ENCODE results near the gene TRAF3IP1.

The TRAF3IP1 gene

GRCh38 chr2:238446371-238446770, 126.1 kb downstream of the TRAF3IP1 start:
- H3F3A ChIP-seq (ENCODE audit: control insufficient read depth, insufficient read depth), result no peaks in the 10 kb centered on the region
- H3K27me3 ChIP-seq (ENCODE audit: control insufficient read depth, low read length), result no peaks in the 10 kb centered on the region
- H3K9me3 ChIP-seq (ENCODE audit: control insufficient read depth, insufficient read depth, low read length), result no peaks in the 10 kb centered on the region
- peaks cover 39% of the 10 kb centered on the region for H3K79me2 ChIP-seq (ENCODE audit: control insufficient read depth, low read length)
- no peaks in the 10 kb centered on the region for H3K4me1 ChIP-seq (ENCODE audit: control insufficient read depth, low read length)
- H4K20me1 ChIP-seq (ENCODE audit: control insufficient read depth, insufficient read depth, low read depth, low read length), result no peaks in the 10 kb centered on the region
- no peaks in the 10 kb centered on the region for H3K9me2 ChIP-seq (replicated peaks; ENCODE audit: control insufficient read depth, low read length)
- H3K4me2 ChIP-seq (ENCODE audit: low read length), result no peak overlapping the region
- no peak overlapping the region for H3K27ac ChIP-seq (ENCODE audit: low read depth, low read length)
- no peak overlapping the region for H3K4me3 ChIP-seq (ENCODE audit: low read length)
- peaks cover 92% of the 10 kb centered on the region for H3K36me3 ChIP-seq (ENCODE audit: control insufficient read depth, low read length)
- TF ChIP-seq CTCF (IDR thresholded peaks at IDR 0.05; ENCODE audit: low read depth, low read length, poor library complexity, severe bottlenecking), result no peak
- TF ChIP-seq EZH2phosphoT487 (IDR thresholded peaks at IDR 0.05; ENCODE audit: borderline replicate concordance, low read length), result no peak

DNA sequence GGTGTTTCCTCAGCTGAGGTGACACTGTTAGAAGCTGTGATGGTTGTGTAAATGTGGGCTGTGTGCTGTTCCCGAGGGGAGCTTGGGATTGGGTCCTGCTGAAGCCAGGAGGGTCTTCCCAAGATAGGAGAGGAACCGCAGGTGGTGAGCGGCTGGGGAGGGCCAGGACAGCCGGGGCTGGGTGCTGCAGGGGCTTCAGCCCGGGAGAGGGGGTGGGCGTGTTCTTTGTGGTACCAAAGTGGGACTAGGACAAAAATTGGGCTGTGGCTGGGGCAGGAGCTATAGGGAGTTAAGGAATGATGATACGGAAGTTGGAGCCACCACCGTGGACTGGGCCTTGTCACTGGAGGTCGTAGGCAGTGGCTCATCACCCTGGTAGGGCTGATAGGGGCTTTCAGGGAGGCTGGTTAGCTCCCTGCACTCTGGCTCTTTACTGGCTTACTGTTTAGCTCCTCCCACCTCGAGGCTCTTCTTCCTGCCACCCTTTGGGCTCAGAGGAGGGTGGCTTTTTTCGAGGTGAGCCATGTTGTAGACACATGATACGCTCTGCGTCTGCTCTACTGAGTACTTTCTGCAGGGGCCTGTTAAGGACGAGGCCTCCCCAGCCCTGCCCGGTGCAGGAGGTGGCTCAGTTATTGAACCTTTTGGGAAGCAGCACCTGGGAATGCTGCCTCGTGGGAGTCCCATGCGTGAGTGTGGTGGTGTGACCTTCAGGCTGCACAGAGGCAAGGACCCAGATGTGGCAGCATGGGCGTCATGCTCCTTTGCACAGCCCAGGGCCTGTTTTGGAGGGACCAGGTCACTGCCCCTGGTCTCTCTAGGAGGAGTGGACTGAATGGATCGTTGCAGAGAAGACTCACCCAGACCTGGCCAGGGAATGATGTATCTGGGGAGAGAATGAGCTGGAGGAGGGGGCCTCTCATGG, 128.0 kb downstream of the TRAF3IP1 start:
- Histone ChIP-seq H3K36me3 (ENCODE audit: control insufficient read depth, low read length) (peaks cover 92% of the 10 kb centered on the region), H4K20me1 (ENCODE audit: control insufficient read depth, insufficient read depth, low read depth, low read length) (no peaks in the 10 kb centered on the region), H3K27me3 (ENCODE audit: control insufficient read depth, low read length) (no peaks in the 10 kb centered on the region)

DNA sequence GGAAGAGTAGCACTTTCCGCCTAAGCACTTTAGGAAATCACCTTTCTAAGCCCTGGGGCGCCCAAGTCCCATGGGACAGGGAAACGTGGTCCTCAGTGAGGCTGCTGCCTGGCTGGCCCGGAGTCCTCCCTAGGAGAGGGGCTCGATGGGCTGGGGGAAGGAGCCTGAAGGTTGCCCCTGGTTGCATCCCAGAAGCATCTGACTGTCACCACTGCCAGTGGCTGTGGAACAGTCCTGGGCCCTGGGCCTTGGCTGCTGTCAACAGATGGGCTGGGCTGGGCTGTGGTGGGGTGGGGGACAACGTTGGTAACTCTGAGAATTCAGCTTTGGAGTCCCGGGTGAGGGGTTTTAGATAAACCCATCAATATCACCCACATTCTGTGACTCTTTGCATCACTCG, 128.9 kb downstream of the TRAF3IP1 start:
- TF ChIP-seq EZH2phosphoT487 (IDR thresholded peaks at IDR 0.05; ENCODE audit: borderline replicate concordance, low read length) (no peak), CTCF (IDR thresholded peaks at IDR 0.05; ENCODE audit: low read depth, low read length, poor library complexity, severe bottlenecking) (no peak)

More for the DNA sequence above, 128.0 kb downstream of the TRAF3IP1 start:
- Histone ChIP-seq H3K27ac (ENCODE audit: low read depth, low read length) (no peak overlapping the region), H3K79me2 (ENCODE audit: control insufficient read depth, low read length) (peaks cover 20% of the 10 kb centered on the region), H3F3A (ENCODE audit: control insufficient read depth, insufficient read depth) (no peaks in the 10 kb centered on the region), H3K4me2 (ENCODE audit: low read length) (no peak overlapping the region), H3K4me1 (ENCODE audit: control insufficient read depth, low read length) (no peaks in the 10 kb centered on the region), H3K4me3 (ENCODE audit: low read length) (no peak overlapping the region), H3K9me2 (replicated peaks; ENCODE audit: control insufficient read depth, low read length) (no peaks in the 10 kb centered on the region), H3K9me3 (ENCODE audit: control insufficient read depth, insufficient read depth, low read length) (no peaks in the 10 kb centered on the region)
- no peak for TF ChIP-seq EZH2phosphoT487 (IDR thresholded peaks at IDR 0.05; ENCODE audit: borderline replicate concordance, low read length)
- TF ChIP-seq CTCF (IDR thresholded peaks at IDR 0.05; ENCODE audit: low read depth, low read length, poor library complexity, severe bottlenecking), result no peak

More for the DNA sequence above, 128.9 kb downstream of the TRAF3IP1 start:
- Histone ChIP-seq H3K9me2 (replicated peaks; ENCODE audit: control insufficient read depth, low read length) (no peaks in the 10 kb centered on the region), H3F3A (ENCODE audit: control insufficient read depth, insufficient read depth) (no peaks in the 10 kb centered on the region), H3K27me3 (ENCODE audit: control insufficient read depth, low read length) (no peaks in the 10 kb centered on the region), H3K4me3 (ENCODE audit: low read length) (no peak overlapping the region), H4K20me1 (ENCODE audit: control insufficient read depth, insufficient read depth, low read depth, low read length) (no peaks in the 10 kb centered on the region), H3K9me3 (ENCODE audit: control insufficient read depth, insufficient read depth, low read length) (no peaks in the 10 kb centered on the region), H3K79me2 (ENCODE audit: control insufficient read depth, low read length) (peaks cover 11% of the 10 kb centered on the region), H3K4me1 (ENCODE audit: control insufficient read depth, low read length) (no peaks in the 10 kb centered on the region), H3K27ac (ENCODE audit: low read depth, low read length) (no peak overlapping the region), H3K4me2 (ENCODE audit: low read length) (no peak overlapping the region), H3K36me3 (ENCODE audit: control insufficient read depth, low read length) (peaks cover 82% of the 10 kb centered on the region)
